HG02973 (cell line): ENCODE measurements around the gene SGPP2.
"Not testable (repeated sequence)": the region's sequence is repeated elsewhere in the genome, so short reads cannot be mapped to it uniquely, and the experiment has no call there.

Experiments
- ATAC-seq: cut with Tn5 transposase; IDR thresholded peaks from one replicate; pipeline ENCODE4 v1.9.1; 2021; ENCODE audit warnings: moderate library complexity; ENCODE audit not compliant: unreplicated experiment

The SGPP2 gene

DNA sequence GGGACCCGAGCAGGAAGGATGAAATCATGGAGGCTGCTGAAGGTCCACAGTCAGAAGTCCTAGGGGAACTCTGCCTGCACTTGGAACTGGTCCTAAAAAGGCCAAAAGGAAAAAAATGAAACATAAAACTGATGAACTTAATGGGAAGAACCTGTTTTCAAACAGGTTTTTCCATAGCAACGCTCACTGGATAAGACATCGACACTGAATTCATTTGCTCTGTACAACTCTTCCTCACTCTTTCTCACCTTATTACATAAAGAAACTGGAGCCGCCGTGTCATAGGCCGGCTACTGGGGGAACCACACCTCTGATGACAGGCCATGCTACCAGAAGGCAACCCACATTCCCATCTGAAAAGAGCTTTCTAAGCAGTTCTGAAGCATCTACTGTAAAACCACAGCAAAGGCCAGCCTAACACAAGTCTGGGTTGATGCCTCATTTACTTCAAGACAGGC is 147.9 kb downstream of the SGPP2 start:
- no peak for ATAC-seq

DNA sequence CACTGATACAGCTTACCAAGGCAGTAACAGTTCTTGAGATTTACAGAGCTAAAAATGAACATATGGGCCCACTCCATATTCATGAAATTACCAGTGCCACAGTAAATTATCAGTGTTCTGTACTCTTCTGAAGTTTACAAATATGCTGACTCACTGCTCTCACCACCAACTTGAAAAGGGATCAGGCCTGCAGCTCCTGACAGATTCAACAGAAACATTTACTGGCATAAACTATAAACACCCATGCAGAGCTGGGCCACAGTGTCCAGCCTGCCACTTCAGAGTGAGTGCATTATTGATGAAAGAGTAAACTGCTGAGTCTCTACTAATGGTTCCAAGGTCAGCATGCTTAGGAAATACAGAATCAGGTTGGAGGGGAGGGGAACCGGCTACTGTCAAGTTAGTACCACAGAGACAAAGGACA is 148.4 kb downstream of the SGPP2 start:
- no peak for ATAC-seq

DNA sequence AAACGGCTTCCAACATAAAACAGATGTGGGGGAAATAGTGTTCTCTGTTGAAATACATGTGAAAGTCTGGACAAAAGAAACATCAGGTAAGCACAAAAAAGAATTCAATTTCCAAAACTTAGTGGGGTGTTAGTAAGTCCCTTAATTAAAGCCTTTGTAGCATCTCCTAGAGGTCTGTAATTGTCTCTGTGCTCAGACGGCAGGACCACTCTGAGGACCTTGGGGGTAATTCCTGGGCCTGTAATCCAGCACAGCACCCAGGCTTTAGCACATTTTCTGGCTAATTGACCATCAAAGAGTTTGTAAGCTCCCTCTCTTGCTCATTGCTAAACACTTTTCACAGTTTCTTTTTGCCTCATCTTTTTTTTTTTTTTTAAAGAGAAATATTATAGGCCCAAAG is 151.3 kb downstream of the SGPP2 start:
- no peak for ATAC-seq

DNA sequence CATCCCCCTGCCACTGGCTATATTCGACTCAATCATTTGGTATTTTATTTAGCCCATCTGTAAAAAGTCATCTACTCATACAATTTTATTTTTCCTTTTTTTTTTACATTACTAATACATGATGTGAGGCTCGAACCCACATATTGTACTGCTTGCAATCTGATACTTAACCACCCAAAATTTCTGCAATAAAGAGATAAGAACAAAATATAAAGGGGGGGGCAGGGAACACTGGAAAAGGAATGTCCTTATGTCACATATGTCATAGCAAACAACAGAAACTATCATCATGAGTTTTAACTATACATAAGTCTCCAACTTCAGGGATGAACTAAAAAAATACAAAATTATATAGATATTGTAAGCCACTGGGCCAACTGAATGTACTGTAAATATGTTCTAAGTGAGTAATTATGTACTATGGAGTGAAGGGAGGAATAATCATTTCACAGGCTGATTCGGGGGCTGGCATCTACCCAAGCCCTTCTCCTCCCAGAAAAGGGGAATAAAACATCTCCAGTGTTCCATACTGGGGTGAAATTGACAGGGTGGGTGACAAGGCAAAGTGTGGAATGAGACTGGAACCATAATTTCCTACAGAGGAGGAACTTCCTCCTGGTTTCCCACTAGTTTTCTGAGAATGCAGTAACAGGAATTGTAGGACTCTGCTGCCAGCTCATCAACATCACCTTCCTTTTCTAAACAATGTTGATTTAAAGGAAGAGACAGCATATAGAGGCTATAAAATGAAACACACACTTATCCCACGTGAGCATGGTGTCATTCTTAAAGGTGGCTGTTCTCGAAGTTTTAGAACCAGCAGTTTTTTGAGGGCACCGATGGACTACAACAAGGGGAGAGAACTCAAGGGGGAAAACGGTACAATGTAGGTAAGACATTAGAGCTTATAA is 152.1 kb downstream of the SGPP2 start:
- ATAC-seq, result no peak

DNA sequence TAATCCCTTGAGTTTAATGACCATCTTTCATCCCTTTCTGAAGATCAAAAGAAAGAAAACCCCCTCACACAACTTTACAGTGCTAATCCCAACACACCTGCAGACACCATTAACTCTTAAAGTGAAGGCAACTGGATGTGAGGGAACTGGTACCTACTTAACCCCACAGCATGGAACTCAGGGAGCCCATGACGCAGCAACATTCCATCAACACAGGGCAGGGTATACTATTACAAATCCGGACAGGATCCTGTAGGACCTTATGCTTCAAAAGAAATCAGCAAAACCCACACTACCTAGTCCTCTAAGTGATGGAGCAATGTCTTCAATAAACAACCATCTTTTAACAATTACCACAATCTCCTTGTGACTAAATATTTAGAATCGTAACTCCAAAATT is 153.0 kb downstream of the SGPP2 start:
- ATAC-seq, result no peak

DNA sequence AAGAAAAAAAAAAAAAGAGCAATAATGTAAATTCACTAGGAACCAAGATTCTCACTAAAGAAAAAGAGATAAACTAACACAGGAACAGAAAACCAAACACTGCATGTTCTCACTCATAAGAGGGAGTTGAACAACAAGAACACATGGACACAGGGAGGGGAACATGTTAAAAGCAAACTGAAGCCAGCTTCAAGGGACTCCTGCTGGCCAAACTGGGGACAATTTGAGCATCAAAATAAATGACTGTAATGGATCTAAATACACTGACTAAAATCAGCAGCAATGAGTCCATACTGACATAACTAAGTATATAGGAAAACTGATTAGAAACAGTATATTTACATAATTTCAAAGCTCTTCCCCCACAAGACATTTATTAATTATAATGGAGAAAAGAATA is 158.6 kb downstream of the SGPP2 start:
- no peak for ATAC-seq

DNA sequence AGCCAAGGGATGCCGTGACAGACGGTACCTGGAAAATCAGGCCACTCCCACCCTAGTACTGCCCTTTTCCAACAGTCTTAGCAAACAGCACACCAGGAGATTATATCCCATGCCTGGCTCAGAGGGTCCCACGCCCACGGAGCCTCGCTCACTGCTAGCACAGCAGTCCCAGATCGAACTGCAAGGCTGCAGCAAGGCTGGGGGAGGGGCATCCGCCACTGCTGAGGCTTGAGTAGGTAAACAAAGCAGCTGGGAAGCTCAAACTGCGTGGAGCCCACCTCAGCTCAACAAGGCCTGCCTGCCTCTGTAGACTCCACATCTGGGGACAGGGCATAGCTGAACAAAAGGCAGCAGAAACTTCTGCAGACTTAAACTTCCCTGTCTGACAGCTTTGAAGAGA is 160.2 kb downstream of the SGPP2 start:
- not testable (repeated sequence) for ATAC-seq

DNA sequence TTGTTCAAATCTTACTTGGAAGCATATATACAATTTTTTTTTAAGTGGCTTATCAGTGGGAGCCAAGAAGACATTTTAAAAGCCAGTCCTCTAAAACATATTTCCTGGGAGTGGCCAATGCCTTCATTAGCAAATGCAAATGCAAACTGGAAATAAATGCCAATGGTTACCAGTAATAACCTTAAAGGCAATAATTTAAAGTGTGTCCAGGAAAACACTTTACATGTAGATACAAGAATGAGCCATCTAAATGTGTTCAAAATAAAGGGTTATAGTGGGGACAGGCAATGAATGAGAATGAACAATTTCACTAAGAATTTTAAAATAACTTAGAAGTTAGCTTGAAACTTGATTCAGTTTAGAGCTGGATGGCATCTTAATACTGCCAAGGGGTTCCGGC is 167.3 kb downstream of the SGPP2 start:
- ATAC-seq, result no peak

DNA sequence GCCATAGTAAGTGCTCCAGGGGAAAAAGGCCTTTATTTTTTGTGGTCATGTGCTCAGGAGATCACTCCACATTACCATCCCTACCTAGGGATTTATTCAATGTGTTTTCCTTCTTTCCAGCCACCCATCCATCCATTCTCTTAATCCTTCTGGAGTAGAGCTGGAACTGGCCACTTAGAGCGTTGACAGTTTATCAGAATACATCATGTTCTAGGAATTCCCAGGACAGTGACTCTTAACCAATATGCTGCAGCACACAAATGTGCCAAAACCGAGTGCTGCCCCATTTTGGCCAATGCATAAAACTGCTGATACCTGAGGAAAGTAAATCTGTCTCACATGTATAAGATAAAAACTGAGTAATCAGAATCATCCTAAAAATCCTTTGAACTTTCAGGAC is 167.8 kb downstream of the SGPP2 start:
- ATAC-seq, result no peak

DNA sequence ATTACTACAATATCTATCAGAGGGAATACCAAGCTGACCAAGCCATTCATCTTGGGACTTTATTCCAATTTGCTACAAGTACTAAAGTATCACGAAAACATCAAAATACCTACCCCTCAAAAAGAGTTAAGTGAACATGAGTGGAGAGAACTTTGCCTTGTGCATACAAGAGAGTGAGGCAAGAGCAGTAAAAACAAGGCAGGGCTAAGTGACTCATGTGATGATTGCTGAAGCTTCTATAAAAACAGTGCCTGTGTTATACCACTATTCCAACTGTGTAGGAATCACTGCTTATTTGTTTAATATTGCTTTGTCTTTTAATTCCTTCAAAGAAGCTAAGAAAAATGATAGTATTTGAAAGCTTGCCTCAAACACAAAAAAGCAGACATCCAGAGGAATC is 170.3 kb downstream of the SGPP2 start:
- no peak for ATAC-seq

DNA sequence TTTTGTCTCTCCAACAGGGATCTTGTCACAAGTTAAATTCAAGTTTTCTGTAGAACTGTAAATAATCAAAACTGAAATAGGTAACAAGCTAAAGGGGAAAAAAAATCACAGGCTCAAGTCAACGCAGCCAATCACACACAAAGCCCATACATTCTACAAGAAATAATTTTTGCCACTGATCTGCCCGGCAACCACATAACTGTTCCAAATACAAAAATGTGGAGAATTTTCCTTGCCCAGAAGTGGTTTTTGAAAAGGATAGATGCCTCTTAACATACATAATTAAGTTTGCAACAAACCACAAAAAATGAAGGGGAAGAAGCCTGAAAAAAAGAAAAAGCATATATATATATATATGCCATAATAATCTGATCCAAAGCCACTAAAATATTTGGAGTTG is 171.2 kb downstream of the SGPP2 start:
- ATAC-seq, result no peak

DNA sequence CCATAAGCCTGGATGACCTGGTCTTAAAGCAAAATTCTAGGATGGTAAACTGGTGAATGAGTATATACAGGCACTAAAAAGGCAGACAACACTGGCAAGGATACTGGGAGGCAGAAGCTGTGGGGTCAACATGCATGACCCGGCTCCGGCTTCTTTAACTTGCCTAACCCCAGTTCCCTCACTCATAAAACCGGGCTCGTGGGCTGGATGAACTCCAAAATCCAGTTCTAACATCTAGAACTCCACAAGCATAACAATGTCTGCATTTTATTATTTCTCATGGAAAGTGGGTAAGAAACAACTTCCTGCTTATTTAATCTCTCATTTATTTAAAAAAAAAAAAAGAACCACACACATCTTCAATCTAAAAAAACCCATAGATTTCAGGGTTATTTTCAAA is 174.3 kb downstream of the SGPP2 start:
- ATAC-seq, result no peak

DNA sequence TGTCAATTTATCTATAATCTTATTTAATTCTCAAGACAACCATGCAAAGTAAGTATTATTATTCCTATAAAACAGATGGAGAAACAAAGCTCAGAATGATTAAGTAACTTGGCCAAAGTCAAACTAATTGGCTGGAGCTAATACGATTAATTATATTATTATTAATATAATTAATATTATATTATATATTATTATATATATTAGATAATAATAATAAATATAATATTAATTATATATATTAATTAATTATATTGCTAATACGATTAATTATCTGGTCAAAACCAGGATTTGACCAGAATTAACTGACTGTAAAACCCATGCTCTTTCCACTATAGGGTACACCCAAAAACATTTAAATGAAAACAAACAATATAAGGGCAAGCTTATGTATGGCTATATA is 179.2 kb downstream of the SGPP2 start:
- no peak for ATAC-seq

DNA sequence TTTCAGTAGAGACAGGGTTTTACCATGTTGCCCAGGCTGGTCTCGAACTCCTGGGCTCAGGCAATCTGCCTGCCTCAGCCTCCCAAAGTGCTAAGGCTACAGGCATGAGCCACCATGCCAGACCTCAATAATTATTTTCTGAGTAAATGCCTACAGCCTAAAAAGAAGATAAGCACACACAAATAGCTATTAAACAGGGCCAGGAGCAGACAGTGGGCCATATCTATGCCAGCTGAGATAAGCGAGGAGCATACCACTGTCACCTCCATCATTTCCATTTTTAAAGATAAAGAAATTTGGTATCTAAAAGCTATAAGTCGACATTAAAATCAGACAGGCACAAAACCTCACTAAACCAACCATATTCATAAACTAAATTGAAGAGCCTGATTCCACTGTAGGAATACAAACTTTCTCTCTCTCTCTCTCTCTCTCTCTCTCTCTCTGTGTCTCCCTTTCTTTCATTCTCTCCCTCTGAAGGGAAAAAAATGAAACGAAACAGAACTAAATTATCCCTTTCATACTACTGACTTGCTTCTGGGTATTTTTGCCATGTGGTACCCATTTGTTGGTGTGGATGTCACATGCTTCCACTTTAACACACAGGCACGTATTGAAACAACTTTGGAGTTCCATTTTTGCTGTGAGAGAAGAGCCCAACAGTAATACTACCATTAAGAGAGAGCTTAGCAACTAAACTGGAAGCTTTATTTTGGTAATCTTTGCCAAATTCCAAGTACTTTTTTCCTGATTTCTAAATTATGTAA is 180.6 kb downstream of the SGPP2 start:
- no peak for ATAC-seq

DNA sequence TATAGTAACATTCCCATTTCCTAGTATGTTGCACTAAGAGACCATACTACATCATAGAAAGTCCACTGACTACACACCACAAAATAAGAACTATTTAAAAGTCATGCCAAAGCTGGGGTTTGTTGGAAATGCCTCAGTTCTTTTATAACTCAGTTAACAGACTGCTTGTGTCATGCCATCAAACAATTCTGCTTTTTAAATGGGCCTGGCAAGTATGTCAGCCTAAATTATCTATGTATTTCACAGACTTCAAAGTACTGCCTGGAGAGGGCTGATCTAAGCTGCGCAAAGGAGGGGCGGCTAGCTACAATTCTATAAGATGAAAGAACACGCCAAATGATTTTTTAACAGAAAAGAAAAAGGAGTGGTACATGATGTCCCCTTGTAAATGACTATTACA is 182.0 kb downstream of the SGPP2 start:
- ATAC-seq, result no peak

DNA sequence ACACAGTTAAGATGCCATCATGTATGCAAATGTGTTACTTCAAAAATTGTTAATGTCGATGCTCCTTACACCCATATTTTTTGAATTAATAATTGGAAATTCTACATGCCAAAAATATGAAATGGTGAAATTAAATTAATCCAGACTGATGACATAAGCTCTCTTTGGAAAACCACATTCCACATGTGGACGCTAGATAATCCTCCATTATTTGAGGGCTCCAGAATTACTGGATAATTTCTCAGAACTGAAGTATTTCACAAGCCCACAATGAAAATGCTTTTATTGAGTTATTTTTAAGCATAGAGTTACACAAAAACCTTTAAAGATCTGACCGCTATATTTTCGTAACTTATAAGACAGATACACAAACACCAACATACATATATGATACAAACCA is 183.7 kb downstream of the SGPP2 start:
- no peak for ATAC-seq

DNA sequence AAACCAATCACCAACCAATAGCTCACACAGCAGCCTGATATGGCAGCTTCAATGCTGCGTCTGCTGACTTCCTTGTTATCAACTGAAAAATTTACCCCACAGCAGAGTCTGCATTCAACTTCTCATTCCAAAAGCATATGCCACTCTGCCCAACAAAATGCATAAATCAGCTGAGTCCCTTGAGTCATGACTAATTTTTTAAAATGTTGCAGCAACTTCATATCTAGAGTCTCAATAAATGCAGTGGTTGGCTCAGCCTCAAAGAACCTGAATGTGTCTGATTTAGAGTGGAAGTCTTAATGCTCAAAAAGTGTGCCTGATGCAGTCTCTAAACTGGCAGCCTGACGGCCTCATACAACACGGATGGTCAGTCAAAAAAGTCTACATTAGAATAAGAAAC is 185.0 kb downstream of the SGPP2 start:
- ATAC-seq, result no peak
